HEK293 (cell line): ENCODE results near the gene MYZAP.

Source experiments
- KLF1 ChIP-seq: fragments of 450-650 bp; formaldehyde crosslinking; IDR thresholded peaks from 2 replicates; pipeline ENCODE4 v1.5.1; 2016; ENCODE audit warnings: missing biosample characterization, missing genetic modification characterization
- PRDM1 ChIP-seq: fragments of 450-650 bp; formaldehyde crosslinking; IDR thresholded peaks from 2 replicates; pipeline ENCODE4; 2016; ENCODE audit warnings: missing biosample characterization, missing genetic modification characterization
- SETDB1 ChIP-seq: IDR thresholded peaks from one replicate; pipeline ENCODE4 v1.6.1; 2017; ENCODE audit warnings: mild to moderate bottlenecking, low read length, moderate library complexity, mixed read lengths; ENCODE audit not compliant: insufficient read length
- ZFP69B ChIP-seq: fragments of 450-650 bp; formaldehyde crosslinking; IDR thresholded peaks from 2 replicates; pipeline ENCODE4 v1.5.1; 2016; ENCODE audit warnings: missing biosample characterization, missing genetic modification characterization
- ZNF223 ChIP-seq: fragments of 450-650 bp; formaldehyde crosslinking; IDR thresholded peaks from 2 replicates; pipeline ENCODE4 v1.5.1; 2016; ENCODE audit warnings: missing biosample characterization, missing genetic modification characterization
- ZNF302 ChIP-seq: fragments of 450-650 bp; formaldehyde crosslinking; IDR thresholded peaks from 2 replicates; pipeline ENCODE4 v1.5.1; 2016; ENCODE audit warnings: missing biosample characterization, missing genetic modification characterization, low read depth
- ZNF768 ChIP-seq: fragments of 450-650 bp; formaldehyde crosslinking; IDR thresholded peaks from 2 replicates; pipeline ENCODE4 v1.5.1; 2018; ENCODE audit warnings: missing biosample characterization, mild to moderate bottlenecking, missing genetic modification characterization
- TF ChIP-seq, protein P1 (sequence below): fragments of 450-650 bp; formaldehyde crosslinking; IDR thresholded peaks from 2 replicates; pipeline ENCODE4 v1.5.1; 2016; ENCODE audit warnings: missing biosample characterization, missing genetic modification characterization
- TF ChIP-seq, protein P2 (sequence below): fragments of 450-650 bp; formaldehyde crosslinking; IDR thresholded peaks from 2 replicates; pipeline ENCODE4 v1.5.1; 2016; ENCODE audit warnings: missing biosample characterization, missing genetic modification characterization
- TF ChIP-seq, protein P3 (sequence below): fragments of 450-650 bp; formaldehyde crosslinking; IDR thresholded peaks from 2 replicates; pipeline ENCODE4 v1.5.1; 2017; ENCODE audit warnings: missing biosample characterization, missing genetic modification characterization

DNA sequence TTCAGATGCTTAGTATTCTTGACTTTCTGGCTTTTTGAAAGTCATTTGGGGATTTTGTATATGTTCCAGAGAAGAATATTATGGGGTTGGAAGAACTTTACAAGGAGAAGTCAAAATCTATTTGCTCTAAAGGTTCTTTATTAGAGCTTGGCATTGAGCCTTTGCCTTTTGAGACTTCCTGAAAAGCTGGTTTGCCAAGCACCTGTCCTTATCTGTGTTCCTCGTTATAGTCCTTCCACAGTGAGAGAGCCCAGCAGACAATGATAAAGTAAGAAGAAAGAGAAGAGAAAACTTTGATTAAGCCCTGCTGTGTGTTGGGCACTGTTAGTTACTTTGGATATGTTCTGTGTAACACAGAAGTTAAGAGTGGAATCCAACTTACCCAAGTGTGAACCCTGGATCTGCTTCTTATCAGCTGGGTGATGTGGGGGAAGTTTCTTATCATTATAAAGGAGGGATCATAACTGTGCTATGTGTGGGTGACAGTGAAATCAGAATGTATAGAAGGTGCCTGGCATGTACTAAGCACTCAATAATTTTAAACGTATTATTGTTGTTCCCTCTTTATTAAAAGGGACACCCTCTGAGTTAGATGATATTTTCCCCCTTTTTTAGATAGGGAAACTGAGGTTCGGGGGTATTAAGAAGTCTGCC, 70.5 kb downstream of the MYZAP start:
- TF ChIP-seq PRDM1 (tag by site-specific recombination) = no peak
- no peak for TF ChIP-seq ZNF302
- TF ChIP-seq, protein P1, sequence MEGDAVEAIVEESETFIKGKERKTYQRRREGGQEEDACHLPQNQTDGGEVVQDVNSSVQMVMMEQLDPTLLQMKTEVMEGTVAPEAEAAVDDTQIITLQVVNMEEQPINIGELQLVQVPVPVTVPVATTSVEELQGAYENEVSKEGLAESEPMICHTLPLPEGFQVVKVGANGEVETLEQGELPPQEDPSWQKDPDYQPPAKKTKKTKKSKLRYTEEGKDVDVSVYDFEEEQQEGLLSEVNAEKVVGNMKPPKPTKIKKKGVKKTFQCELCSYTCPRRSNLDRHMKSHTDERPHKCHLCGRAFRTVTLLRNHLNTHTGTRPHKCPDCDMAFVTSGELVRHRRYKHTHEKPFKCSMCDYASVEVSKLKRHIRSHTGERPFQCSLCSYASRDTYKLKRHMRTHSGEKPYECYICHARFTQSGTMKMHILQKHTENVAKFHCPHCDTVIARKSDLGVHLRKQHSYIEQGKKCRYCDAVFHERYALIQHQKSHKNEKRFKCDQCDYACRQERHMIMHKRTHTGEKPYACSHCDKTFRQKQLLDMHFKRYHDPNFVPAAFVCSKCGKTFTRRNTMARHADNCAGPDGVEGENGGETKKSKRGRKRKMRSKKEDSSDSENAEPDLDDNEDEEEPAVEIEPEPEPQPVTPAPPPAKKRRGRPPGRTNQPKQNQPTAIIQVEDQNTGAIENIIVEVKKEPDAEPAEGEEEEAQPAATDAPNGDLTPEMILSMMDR (tag by site-specific recombination) = no peak
- TF ChIP-seq KLF1 (tag by site-specific recombination) = no peak
- TF ChIP-seq ZNF223 (tag by site-specific recombination) = no peak
- TF ChIP-seq SETDB1 = no peak
- TF ChIP-seq, protein P2, sequence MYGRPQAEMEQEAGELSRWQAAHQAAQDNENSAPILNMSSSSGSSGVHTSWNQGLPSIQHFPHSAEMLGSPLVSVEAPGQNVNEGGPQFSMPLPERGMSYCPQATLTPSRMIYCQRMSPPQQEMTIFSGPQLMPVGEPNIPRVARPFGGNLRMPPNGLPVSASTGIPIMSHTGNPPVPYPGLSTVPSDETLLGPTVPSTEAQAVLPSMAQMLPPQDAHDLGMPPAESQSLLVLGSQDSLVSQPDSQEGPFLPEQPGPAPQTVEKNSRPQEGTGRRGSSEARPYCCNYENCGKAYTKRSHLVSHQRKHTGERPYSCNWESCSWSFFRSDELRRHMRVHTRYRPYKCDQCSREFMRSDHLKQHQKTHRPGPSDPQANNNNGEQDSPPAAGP = no peak
- no peak for TF ChIP-seq ZFP69B (tag by site-specific recombination)
- TF ChIP-seq, protein P3, sequence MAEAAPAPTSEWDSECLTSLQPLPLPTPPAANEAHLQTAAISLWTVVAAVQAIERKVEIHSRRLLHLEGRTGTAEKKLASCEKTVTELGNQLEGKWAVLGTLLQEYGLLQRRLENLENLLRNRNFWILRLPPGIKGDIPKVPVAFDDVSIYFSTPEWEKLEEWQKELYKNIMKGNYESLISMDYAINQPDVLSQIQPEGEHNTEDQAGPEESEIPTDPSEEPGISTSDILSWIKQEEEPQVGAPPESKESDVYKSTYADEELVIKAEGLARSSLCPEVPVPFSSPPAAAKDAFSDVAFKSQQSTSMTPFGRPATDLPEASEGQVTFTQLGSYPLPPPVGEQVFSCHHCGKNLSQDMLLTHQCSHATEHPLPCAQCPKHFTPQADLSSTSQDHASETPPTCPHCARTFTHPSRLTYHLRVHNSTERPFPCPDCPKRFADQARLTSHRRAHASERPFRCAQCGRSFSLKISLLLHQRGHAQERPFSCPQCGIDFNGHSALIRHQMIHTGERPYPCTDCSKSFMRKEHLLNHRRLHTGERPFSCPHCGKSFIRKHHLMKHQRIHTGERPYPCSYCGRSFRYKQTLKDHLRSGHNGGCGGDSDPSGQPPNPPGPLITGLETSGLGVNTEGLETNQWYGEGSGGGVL (tag by site-specific recombination) = no peak
- TF ChIP-seq ZNF768 (tag by site-specific recombination) = no peak
